Small intestine (tissue), 7 donors: Measurements from ENCODE around the gene SLC43A1. TPM values are rescaled to one million over a fixed set of nuclear protein-coding genes. Genes with fewer than 3 reads are reported as not detected.

Source experiments
- DNase-seq, 2 donors: peaks; one replicate each; pipeline versions ENCODE4 v3.0.0 to v3.0.0-alpha.2; 2013
- FAIRE-seq: peaks from 2 replicates; lab custom pipeline; 2012; peaks lifted over from hg19 to GRCh38; lab: Jason Lieb, UNC
- H3K27ac ChIP-seq, 3 donors: one replicate each; pipeline ENCODE4 v1.5.1; 2013; ENCODE audit warnings: low read length in 2 of 3, mild to moderate bottlenecking in 2 of 3, control low read depth in 1 of 3, inconsistent platforms in 1 of 3, low read depth in 1 of 3, moderate library complexity in 1 of 3
- H3K27me3 ChIP-seq, 3 donors: one replicate each; pipeline ENCODE4 v1.6.1; 2013; ENCODE audit warnings: low read length in 3 of 3, inconsistent platforms in 1 of 3; ENCODE audit not compliant: control insufficient read depth in 3 of 3, insufficient read depth in 3 of 3
- H3K36me3 ChIP-seq, 3 donors: one replicate each; pipeline ENCODE4 v1.6.1; 2013; ENCODE audit warnings: low read length in 3 of 3, inconsistent platforms in 1 of 3, low read depth in 1 of 3, mild to moderate bottlenecking in 1 of 3, moderate library complexity in 1 of 3; ENCODE audit not compliant: control insufficient read depth in 3 of 3, insufficient read depth in 2 of 3
- H3K4me1 ChIP-seq, 3 donors: one replicate each; pipeline ENCODE4 v1.6.1; 2013; ENCODE audit warnings: low read length in 2 of 3, inconsistent platforms in 1 of 3, low read depth in 1 of 3, mild to moderate bottlenecking in 1 of 3, moderate library complexity in 1 of 3; ENCODE audit not compliant: control insufficient read depth in 3 of 3, insufficient read depth in 2 of 3
- H3K4me3 ChIP-seq, 3 donors: one replicate each; pipeline ENCODE4 v1.5.1; 2013; ENCODE audit warnings: low read length in 3 of 3, control low read depth in 1 of 3, inconsistent platforms in 1 of 3, low read depth in 1 of 3, mild to moderate bottlenecking in 1 of 3, moderate library complexity in 1 of 3
- H3K9me3 ChIP-seq, 2 donors: one replicate each; pipeline ENCODE4 v1.6.1; 2013; ENCODE audit warnings: low read depth in 1 of 2, low read length in 1 of 2; ENCODE audit not compliant: control insufficient read depth in 2 of 2, insufficient read depth in 1 of 2
- WGBS, 3 donors: extraction: QIAGEN DNeasy Blood & Tissue Kit; methylation state at CpG; one replicate each; pipeline ENCODE4 v1.1.7; 2013; 5-methylcytosine and 5-hydroxymethylcytosine counted together
- polyA plus RNA-seq, 4 donors: library from polyadenylated mRNA; stranded (reverse) in 3 of 4; unstranded in 1 of 4; fragments of 200-250 nt in 3 of 4; fragments of 120-200 nt in 1 of 4; gene quantifications; one replicate each; pipeline versions ENCODE4 v1.2.1 to v1.2.3, GENCODE V29; 2013
- donor health status: healthy with polysubstance abuse.
- donor health status: control.
- donor health status: control.
- donor health status: Bipolar disorder and iron deficiency.
- donor health status: healthy.

Gene SLC43A1
- polyA plus RNA-seq, 4 donors = 0.67 to 25.0 (median 7.9) TPM

GRCh38 chr11:57499983-57500461 lies 15.5 kb downstream of the SLC43A1 start:
- Histone ChIP-seq H3K9me3 (no peaks in the 10 kb centered on the region), H3K27ac (peak overlapping the region in 2 of 3 donors; percentile 36 to 78), H3K36me3 (peaks cover 0 to 28% (median 0%) of the 10 kb centered on the region in 3 donors), H3K27me3 (no peaks in the 10 kb centered on the region), H3K4me1 (peaks cover 0 to 46% (median 3%) of the 10 kb centered on the region in 3 donors), H3K4me3 (peak overlapping the region in 1 of 3 donors; percentile 36)
- 45 to 49% (median 48%) methylated on average over 12 of the region's 12 CpGs for WGBS, 3 donors
- FAIRE-seq (no peak), DNase-seq (no peak)

- H3K9me3 ChIP-seq = no peaks in the 10 kb centered on the region
- 10 to 21% (median 16%) methylated on average over 34 to 35 of the region's 35 CpGs for WGBS, 3 donors
- H3K27me3 ChIP-seq = no peaks in the 10 kb centered on the region
- no peak for FAIRE-seq
- peak overlapping the region in 1 of 3 donors; percentile 36 for H3K4me3 ChIP-seq
- H3K27ac ChIP-seq = peak overlapping the region; percentile 37 to 78 (median 64)
- peaks cover 0 to 46% (median 3%) of the 10 kb centered on the region in 3 donors for H3K4me1 ChIP-seq
- H3K36me3 ChIP-seq = peaks cover 0 to 29% (median 0%) of the 10 kb centered on the region in 3 donors
- peak; percentile 95 to 97 for DNase-seq
These were observed 16.0 kb downstream of the SLC43A1 start for GRCh38 chr11:57499413-57499982.

GRCh38 chr11:57498540-57498939 lies 17.0 kb downstream of the SLC43A1 start:
- Histone ChIP-seq H3K27ac (peak overlapping the region in 1 of 3 donors; percentile 79), H3K27me3 (no peaks in the 10 kb centered on the region), H3K9me3 (no peaks in the 10 kb centered on the region), H3K36me3 (peaks cover 0 to 36% (median 0%) of the 10 kb centered on the region in 3 donors), H3K4me1 (peaks cover 0 to 50% (median 3%) of the 10 kb centered on the region in 3 donors), H3K4me3 (no peak overlapping the region)
- DNase-seq (peak; percentile 24 to 46), FAIRE-seq (no peak)
- 32 to 74% (median 46%) methylated on average over 6 of the region's 6 CpGs for WGBS, 3 donors

GRCh38 chr11:57497303-57498247 lies 17.9 kb downstream of the SLC43A1 start:
- H3K36me3 ChIP-seq = peaks cover 0 to 39% (median 0%) of the 10 kb centered on the region in 3 donors
- no peaks in the 10 kb centered on the region for H3K27me3 ChIP-seq
- no peak overlapping the region for H3K4me3 ChIP-seq
- H3K4me1 ChIP-seq = peaks cover 0 to 49% (median 0%) of the 10 kb centered on the region in 3 donors
- H3K9me3 ChIP-seq = no peaks in the 10 kb centered on the region
- H3K27ac ChIP-seq = peak overlapping the region in 1 of 3 donors; percentile 79
- DNase-seq (peak; percentile 62 to 85), FAIRE-seq (no peak)
- WGBS, 3 donors = 32 to 75% (median 50%) methylated on average over 15 of the region's 15 CpGs

GRCh38 chr11:57496109-57496820 lies 19.2 kb downstream of the SLC43A1 start:
- Histone ChIP-seq H3K27me3 (no peaks in the 10 kb centered on the region), H3K4me1 (peaks cover 0 to 49% (median 0%) of the 10 kb centered on the region in 3 donors), H3K36me3 (peaks cover 0 to 44% (median 0%) of the 10 kb centered on the region in 3 donors), H3K9me3 (no peaks in the 10 kb centered on the region), H3K4me3 (no peak overlapping the region), H3K27ac (peak overlapping the region in 1 of 3 donors; percentile 79)
- FAIRE-seq (no peak), DNase-seq (no peak)
- 77 to 86% (median 82%) methylated on average over 9 of the region's 9 CpGs for WGBS, 3 donors

GRCh38 chr11:57493507-57494503 lies 21.7 kb downstream of the SLC43A1 start:
- peak overlapping the region in 1 of 3 donors; percentile 4 for H3K27ac ChIP-seq
- FAIRE-seq = no peak
- no peaks in the 10 kb centered on the region for H3K9me3 ChIP-seq
- no peak overlapping the region for H3K4me3 ChIP-seq
- 65 to 77% (median 74%) methylated on average over 15 of the region's 15 CpGs for WGBS, 3 donors
- peak; percentile 60 to 85 for DNase-seq
- H3K36me3 ChIP-seq = peaks cover 0 to 54% (median 0%) of the 10 kb centered on the region in 3 donors
- peaks cover 0 to 32% (median 0%) of the 10 kb centered on the region in 3 donors for H3K4me1 ChIP-seq
- H3K27me3 ChIP-seq = no peaks in the 10 kb centered on the region

- Histone ChIP-seq H3K27me3 (no peaks in the 10 kb centered on the region), H3K36me3 (peaks cover 0 to 67% (median 0%) of the 10 kb centered on the region in 3 donors), H3K9me3 (no peaks in the 10 kb centered on the region), H3K27ac (no peak overlapping the region), H3K4me3 (no peak overlapping the region), H3K4me1 (peaks cover 0 to 10% (median 0%) of the 10 kb centered on the region in 3 donors)
- peak; percentile 46 to 54 for DNase-seq
- WGBS, 3 donors = 85 to 87% (median 86%) methylated on average over 11 of the region's 11 CpGs
- no peak for FAIRE-seq
These were observed 24.0 kb downstream of the SLC43A1 start for GRCh38 chr11:57491371-57492061.
